Motor neuron (in vitro differentiated cells): ENCODE measurements around the gene SLC66A2. TPM values are rescaled to one million over a fixed set of nuclear protein-coding genes. Genes with fewer than 3 reads are reported as not detected.
A peak's percentile ranks its signal among the peaks of the same experiment; 100 is the strongest.

ENCODE experiments used
- ATAC-seq, 8 experiments: fragments of 200-7000 bp; cut with Tn5 transposase; replicated peaks in 6 of 8; 2 replicates each; pipeline ENCODE4 v1.8.0; 2021; ENCODE audit warnings: mild to moderate bottlenecking in 8 of 8, moderate library complexity in 8 of 8
- H3K27ac ChIP-seq, 2 donors: fragments of 250-450 bp; sonication (Bioruptor Pico); 2 replicates each; pipeline ENCODE4 v1.9.0; 2021; ENCODE audit warnings: antibody characterized with exemption in 2 of 2, mild to moderate bottlenecking in 2 of 2, moderate library complexity in 1 of 2
- H3K4me1 ChIP-seq, 2 donors: fragments of 250-450 bp; sonication (Bioruptor Pico); replicated peaks in 1 of 2; 2 replicates each; pipeline ENCODE4 v1.6.1; 2021; ENCODE audit warnings: antibody characterized with exemption in 2 of 2, mild to moderate bottlenecking in 2 of 2, moderate library complexity in 1 of 2
- H3K4me3 ChIP-seq, 5 donors: fragments of 250-450 bp; sonication (Bioruptor Pico); 2 replicates each; pipeline ENCODE4 v1.9.0; 2021; ENCODE audit warnings: antibody characterized with exemption in 5 of 5, mild to moderate bottlenecking in 5 of 5, moderate library complexity in 4 of 5
- WGBS, 10 experiments: fragments of 450-650 bp; shearing (Covaris generic); methylation state at CpG; one replicate each; pipeline ENCODE4 v1.0.0; 2022; 5-methylcytosine and 5-hydroxymethylcytosine counted together
- in situ Hi-C, 9 experiments: fragments of 400-800 bp; cut with MboI; loops; one replicate each; pipeline ENCODE4 v1.15.0; 2021; ENCODE audit warnings: low sequenced_read_pairs in 9 of 9, low pct_unique_long_range_greater_than_20kb in 2 of 9; ENCODE audit not compliant: unreplicated experiment in 9 of 9
- total RNA-seq, 8 experiments: library from RNA; unstranded; fragments of 300-600 nt; gene quantifications; 2 replicates each; pipeline versions ENCODE4 v1.2.3 to v1.2.4, GENCODE V29; 2022

SLC66A2 gene
- total RNA-seq, 8 experiments from 2014 or later = 15.6 to 25.7 (median 18.9) TPM

DNA sequence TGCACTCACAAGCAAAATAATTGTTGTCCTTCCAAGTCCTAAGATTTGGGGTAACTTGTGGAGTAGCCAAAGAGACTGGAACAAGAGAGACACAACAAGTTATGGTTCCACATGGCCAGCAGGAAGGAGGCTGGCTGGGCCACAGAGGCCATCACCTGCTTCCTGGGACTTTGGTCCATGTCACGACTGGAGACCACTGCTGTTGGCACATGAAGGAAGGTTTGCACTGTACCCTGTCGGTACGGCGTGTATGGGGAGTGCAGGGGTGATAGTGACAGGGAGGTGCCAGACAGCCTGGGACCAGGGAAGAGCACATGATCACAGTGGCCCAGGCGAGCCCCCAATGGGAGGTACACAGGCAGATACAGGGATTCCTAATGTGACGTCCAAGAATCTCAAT is 15.5 kb downstream of the SLC66A2 start:
- Histone ChIP-seq H3K27ac (no peak overlapping the region), H3K4me3 (no peak overlapping the region), H3K4me1 (no peaks in the 10 kb centered on the region)
- 60 to 100% (median 95%) methylated on average over 1 to 5 of the region's 6 CpGs; no CpG with 5 or more reads in 5 of the 10 experiments for WGBS, 10 experiments
- no peak for ATAC-seq
- in situ Hi-C loops = no loop called here

DNA sequence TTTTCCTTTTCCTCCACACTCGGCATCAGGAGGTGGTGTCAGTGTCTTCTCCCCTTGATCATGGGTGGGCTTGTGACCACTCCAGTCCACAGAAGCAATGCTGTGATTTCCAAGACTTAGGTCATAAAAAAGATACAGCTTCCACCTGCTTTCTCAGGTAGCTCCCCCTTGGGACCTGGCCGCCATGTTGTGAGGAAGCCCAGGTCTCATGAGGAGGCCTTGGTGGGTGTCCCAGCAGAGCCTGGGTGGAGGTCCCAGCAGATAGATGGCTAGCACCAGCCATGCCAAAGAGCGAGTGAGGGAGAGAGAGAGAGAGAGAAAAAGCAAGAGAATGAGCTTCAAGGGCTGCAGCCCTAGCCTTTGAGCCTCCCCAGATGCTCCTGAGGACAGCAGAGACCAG is 16.0 kb downstream of the SLC66A2 start:
- Histone ChIP-seq H3K27ac (no peak overlapping the region), H3K4me1 (no peaks in the 10 kb centered on the region), H3K4me3 (no peak overlapping the region)
- ATAC-seq = no peak
- 90 to 100% (median 100%) methylated on average over 1 to 2 of the region's 3 CpGs; no CpG with 5 or more reads in 4 of the 10 experiments for WGBS, 10 experiments
- in situ Hi-C loops = no loop called here

DNA sequence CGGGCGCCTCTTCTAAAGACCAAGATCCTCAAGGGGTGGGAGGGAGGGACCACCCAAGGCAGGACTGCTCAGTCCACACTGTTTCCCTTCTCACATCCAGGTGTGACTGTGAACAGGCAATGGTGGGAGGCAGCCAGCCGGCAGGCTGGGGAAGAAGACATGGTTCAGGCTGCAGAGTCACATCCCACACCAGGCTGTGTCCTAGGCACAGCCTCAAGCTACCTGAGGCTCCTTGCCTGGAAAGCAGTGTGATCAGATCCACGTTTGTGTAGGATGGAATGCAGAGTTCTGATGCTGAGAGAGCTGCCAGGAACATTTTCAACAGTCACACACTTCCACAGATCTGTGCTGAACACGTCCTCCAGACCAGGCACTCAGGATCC is 16.4 kb downstream of the SLC66A2 start:
- in situ Hi-C loops = no loop called here
- WGBS, 10 experiments = 71 to 100% (median 80%) methylated on average over 2 to 4 of the region's 5 CpGs; no CpG with 5 or more reads in 6 of the 10 experiments
- Histone ChIP-seq H3K4me1 (no peaks in the 10 kb centered on the region), H3K4me3 (no peak overlapping the region), H3K27ac (no peak overlapping the region)
- ATAC-seq = no peak

DNA sequence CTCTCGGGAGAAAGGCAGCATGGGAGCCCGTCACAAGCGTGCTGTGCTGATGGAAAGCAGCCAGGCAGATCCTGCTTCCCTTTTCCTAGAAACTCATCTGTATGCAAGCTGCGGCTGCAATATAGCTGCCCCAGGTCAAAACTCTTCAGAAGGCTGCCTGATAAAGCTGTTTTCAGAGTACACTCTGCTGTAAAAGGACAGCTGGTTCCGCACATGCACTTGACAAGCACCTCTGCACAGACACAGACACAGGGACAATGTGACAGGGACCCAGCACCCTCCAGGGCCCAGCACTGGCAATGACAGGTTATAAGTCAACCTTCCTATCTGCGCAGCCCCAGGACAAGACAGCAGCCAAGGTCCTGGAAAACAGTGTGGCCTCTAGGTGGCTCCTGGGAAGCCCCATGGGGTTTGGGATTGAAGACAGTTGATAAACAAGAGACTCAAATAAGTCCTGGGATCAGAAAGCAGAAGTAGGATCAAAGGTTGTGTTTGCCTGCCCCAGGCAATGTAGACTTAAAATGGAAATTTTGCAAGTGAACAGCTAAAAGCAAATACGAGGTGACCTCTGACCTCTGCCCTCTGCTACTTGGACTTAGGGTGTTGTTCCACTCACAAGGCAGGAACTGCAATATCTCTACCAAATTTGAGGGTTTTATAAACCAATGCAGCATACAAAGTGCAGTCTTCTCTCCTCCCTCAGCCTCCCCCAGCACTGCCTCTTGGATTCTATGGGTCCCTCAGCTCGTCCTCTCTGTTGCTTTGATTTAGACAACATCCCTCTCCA is 16.9 kb downstream of the SLC66A2 start:
- in situ Hi-C loops = no loop called here
- WGBS, 10 experiments = 46 to 100% (median 81%) methylated on average over 1 to 7 of the region's 8 CpGs
- ATAC-seq = peak in 5 of 8 experiments; percentile 6 to 67 (median 25)
- no peak overlapping the region for H3K27ac ChIP-seq
- no peaks in the 10 kb centered on the region for H3K4me1 ChIP-seq
- H3K4me3 ChIP-seq = no peak overlapping the region

DNA sequence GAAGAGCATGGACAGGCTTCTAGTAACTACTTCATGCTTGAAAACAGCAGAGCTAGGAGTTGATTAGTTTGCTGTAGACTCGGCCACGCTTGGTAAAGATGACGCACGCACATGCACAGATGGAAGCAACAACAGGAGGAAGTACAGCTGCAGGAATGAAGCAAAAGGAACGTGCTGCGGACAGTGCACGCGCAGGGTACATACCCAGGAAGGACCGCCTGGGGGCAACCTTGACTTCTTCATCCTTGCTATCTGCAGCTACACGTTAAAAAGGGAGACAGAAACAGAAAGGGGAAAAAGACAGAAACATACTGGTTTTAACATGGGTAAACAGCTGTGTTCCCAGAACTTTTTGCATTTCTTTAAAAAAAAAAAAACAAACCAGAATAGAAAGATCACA is 17.7 kb downstream of the SLC66A2 start:
- in situ Hi-C loops = no loop called here
- WGBS, 10 experiments = 17 to 100% (median 87%) methylated on average over 1 to 10 of the region's 10 CpGs; no CpG with 5 or more reads in 1 of the 10 experiments
- H3K27ac ChIP-seq = no peak overlapping the region
- H3K4me1 ChIP-seq = no peaks in the 10 kb centered on the region
- H3K4me3 ChIP-seq = no peak overlapping the region
- peak in 1 of 8 experiments; percentile 80 for ATAC-seq

DNA sequence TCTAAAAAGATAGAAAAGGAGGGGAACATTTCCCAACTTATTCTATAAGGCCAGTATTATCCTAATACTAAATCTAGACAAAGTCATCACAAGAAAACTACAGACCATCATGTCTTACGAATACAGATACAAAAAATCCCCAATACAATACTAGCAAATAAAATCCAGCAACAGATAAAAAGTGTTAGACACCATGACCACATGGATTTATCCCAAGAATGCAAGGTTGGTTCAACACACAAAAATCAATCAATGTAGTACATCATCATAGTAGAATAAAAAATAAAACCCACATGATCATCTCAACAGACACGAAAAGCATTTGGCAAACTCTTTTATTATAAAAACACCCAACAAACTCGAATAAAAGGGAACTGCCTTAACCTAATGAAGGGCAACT is 18.5 kb downstream of the SLC66A2 start:
- Histone ChIP-seq H3K4me3 (no peak overlapping the region), H3K4me1 (no peaks in the 10 kb centered on the region), H3K27ac (no peak overlapping the region)
- no peak for ATAC-seq
- in situ Hi-C loops = no loop called here
- 69 to 100% (median 92%) methylated on average over 1 to 3 of the region's 3 CpGs for WGBS, 10 experiments

DNA sequence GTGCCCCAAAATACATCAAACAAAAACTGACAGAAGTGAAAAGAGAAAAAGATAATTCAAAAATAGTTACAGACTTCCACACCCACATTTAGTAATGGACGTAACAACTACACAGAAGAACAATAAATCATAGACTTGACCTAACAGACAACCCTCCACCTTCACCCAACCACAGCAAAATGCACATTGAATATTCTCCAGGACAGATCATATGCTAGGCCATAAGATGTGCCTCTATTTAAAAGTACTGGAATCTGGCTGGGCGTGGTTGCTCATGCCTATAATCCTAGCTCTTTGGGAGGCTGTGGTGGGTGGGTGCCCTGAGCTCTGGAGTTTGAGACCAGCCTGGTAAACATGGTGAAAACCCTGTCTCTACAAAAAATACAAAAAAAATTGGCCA is 20.0 kb downstream of the SLC66A2 start:
- in situ Hi-C loops = no loop called here
- peak in 2 of 8 experiments; percentile 51 to 79 for ATAC-seq
- WGBS, 10 experiments = 8 to 100% (median 97%) methylated on average over 1 to 2 of the region's 2 CpGs
- H3K4me1 ChIP-seq = no peaks in the 10 kb centered on the region
- H3K4me3 ChIP-seq = no peak overlapping the region
- H3K27ac ChIP-seq = no peak overlapping the region

DNA sequence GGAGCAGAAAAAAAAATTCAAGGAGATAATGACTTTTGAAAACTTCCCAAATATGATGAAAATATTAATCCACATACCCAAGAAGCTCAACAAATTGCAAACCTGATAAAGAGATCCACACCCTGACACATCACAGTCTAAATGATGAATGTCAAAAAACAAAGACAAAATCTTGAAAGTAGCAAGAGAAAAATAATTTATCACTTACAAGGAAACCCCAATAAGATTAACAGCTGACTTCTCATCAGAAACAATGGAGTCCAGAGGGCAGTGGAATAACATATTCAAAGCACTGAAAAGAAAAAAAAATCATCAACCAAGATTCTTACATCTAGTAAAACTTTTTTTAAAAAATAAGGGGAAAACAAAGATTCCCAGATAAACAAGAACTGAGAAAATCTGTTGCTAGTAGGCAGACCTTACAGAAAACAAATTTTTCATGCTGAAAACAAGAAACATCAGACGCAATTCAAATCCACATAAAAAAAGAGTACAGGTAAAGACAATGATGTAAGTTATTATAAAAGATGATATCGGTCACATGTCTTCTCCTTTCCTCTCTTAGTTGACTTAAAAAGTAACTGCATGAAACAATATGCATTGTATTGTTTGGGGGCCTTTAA is 21.3 kb downstream of the SLC66A2 start:
- H3K4me3 ChIP-seq = no peak overlapping the region
- WGBS, 10 experiments = 81 to 100% (median 95%) methylated on average over 1 to 2 of the region's 2 CpGs
- no peak for ATAC-seq
- no peak overlapping the region for H3K27ac ChIP-seq
- in situ Hi-C loops = no loop called here
- peaks cover 0 to 6% of the 10 kb centered on the region in 2 donors for H3K4me1 ChIP-seq

DNA sequence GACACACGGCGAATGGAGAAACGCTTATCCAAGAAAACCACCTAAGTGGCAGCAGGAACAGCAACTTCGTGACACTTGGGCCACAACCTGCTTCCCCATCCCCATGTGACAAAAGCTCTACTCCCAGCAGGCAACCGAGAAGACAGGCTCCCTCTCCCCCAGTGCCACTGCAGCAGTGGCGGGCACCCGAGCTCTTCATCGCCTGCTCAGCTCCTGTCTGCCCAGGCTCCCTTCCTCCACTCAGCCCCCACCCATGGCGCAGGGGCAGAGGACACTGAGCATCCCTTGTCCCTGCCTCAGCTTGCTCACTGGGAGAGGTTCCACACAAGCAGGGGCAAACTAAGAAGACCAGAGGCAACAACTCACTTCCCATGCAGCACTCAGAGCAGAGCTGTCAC is 22.9 kb downstream of the SLC66A2 start:
- no peak overlapping the region for H3K4me3 ChIP-seq
- in situ Hi-C loops = no loop called here
- H3K4me1 ChIP-seq = peaks cover 0 to 8% of the 10 kb centered on the region in 2 donors
- WGBS, 10 experiments = 91 to 100% (median 96%) methylated on average over 1 to 4 of the region's 9 CpGs; no CpG with 5 or more reads in 6 of the 10 experiments
- ATAC-seq = no peak
- no peak overlapping the region for H3K27ac ChIP-seq

DNA sequence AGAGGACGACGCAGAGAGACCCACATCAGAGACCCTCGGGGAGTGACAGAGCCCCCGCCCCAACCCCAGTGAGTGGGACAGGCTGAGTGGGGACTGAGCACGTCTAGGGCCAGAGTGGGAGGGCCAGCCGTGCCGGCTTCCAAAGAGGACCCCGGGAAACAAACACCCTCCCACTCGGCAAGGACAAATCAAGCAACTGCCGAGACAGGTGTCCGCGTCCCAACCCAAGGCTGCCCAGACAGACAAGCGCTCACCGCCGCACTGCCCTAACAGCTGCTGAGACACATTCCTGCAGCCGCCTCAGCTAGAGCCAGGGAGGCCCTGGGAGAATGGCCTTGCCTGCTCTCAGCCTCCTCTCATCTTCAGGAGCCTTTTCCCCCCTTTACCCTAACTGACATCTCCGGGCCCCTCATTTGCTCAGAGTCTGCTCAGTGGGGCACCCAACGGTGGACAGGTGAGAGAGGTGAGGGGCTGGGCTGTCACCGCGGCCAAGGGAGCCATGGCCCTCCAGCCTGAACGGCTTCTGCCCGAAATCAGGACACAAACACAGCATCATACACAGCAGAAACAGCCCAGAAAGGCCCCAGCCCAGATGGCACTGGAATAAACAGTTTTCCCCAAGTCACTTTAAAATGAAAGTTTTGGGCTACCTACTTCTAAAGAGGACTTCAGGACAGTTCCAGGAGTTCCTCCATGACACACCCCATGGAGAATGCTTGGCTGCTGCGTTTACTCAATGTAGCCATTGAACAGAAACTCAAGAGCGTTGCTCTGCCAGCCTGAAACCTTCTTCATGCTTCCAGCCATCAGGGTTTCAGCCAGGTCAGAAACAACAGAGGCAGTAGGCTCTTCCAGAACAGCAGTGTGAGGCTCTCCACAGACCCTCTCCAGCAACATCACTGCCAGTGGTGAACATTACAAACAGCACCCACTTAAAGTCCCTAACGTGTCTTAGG is 23.6 kb downstream of the SLC66A2 start:
- Histone ChIP-seq H3K27ac (no peak overlapping the region), H3K4me3 (no peak overlapping the region), H3K4me1 (peaks cover 0 to 8% of the 10 kb centered on the region in 2 donors)
- 80 to 100% (median 93%) methylated on average over 1 to 5 of the region's 25 CpGs; no CpG with 5 or more reads in 5 of the 10 experiments for WGBS, 10 experiments
- ATAC-seq = no peak
- in situ Hi-C loops = no loop called here

DNA sequence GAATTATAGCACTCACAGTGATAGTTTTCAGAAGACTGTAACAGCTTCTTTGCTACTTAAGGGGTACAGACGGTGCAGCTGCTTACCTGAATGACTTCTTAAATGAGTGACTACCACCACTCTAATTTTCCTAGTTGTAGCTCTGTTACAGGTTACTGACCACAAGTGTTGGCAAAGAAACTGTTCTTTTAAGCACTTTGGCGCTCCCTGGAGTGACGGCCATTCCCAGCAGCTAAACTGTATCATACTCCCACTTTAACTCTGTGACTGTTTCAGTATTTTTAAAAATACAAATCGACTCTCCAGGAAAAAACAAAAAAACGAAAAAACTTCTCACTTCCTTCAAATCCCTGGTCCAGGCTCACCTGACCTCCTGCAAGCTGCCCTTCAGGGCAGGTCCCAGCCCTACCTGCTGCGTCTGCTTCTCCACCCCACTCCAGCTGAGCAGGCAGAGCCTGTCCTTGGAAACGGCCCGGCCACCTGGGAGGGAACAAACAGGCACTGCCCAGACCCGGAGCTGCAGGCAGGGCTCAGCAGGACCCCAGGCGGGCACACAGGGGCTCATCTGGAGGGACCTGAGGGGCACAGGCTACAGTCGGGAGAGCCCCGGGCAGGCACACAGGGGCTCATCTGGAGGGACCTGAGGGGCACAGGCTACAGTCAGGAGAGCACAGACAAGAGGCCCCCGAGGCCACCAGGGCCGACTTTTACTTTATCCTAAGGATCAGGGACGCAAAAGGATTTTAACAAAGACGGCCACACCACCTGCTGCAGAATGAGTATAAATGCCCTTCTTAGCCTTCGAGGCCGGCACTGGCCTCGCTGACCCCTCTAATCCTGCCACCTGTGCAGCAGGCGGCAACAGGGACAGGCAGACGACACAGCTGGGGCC is 24.5 kb downstream of the SLC66A2 start:
- in situ Hi-C loops = no loop called here
- Histone ChIP-seq H3K4me3 (no peak overlapping the region), H3K4me1 (peaks cover 0 to 8% of the 10 kb centered on the region in 2 donors), H3K27ac (no peak overlapping the region)
- 51 to 100% (median 84%) methylated on average over 1 to 11 of the region's 21 CpGs; no CpG with 5 or more reads in 1 of the 10 experiments for WGBS, 10 experiments
- no peak for ATAC-seq

DNA sequence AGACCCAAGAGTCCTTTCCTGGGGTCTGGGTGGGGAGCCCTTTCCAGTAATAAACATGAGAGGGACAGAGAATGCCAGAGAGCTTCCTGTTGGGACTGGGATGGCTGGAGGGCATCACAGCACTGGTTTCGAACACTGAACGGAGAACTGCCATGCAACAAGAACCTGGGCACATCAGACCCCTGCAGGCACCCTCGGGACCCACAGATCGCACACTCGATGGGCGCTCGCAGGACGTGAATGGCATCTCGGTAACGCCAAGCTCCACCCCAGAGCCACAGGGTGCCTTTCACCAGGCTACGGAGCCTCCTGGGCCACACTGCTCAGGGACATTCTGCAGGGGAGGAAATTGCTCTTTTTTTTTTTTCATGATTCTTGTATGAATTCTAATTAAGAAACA is 25.1 kb downstream of the SLC66A2 start:
- 80 to 100% (median 96%) methylated on average over 1 to 11 of the region's 11 CpGs; no CpG with 5 or more reads in 4 of the 10 experiments for WGBS, 10 experiments
- peaks cover 0 to 8% of the 10 kb centered on the region in 2 donors for H3K4me1 ChIP-seq
- H3K4me3 ChIP-seq = no peak overlapping the region
- in situ Hi-C loops = no loop called here
- ATAC-seq = no peak
- H3K27ac ChIP-seq = no peak overlapping the region
